IMR-90 (cell line): Measurements from ENCODE around the gene TBC1D1.

Source experiments
- BHLHE40 ChIP-seq: fragments of 150-350 bp; IDR thresholded peaks from 2 replicates; pipeline ENCODE4 v1.6.1; 2016; ENCODE audit warnings: mild to moderate bottlenecking, low read depth, low read length
- CEBPB ChIP-seq: IDR thresholded peaks from 2 replicates; pipeline ENCODE4 v1.6.1; 2012; ENCODE audit warnings: low read depth, low read length, improper control_type of control experiment
- CTCF ChIP-seq: conservative IDR thresholded peaks from 2 replicates; pipeline ENCODE4 v1.5.1; 2012; ENCODE audit warnings: mild to moderate bottlenecking, low read depth, low read length, improper control_type of control experiment
- FOS ChIP-seq: fragments of 150-350 bp; IDR thresholded peaks from 2 replicates; pipeline ENCODE4 v1.6.1; 2016; ENCODE audit warnings: low read depth, low read length
- MAFK ChIP-seq: IDR thresholded peaks from 2 replicates; pipeline ENCODE4 v1.6.1; 2012; ENCODE audit warnings: low read depth, low read length, improper control_type of control experiment
- MAZ ChIP-seq: IDR thresholded peaks from 2 replicates; pipeline ENCODE4 v1.6.1; 2012; ENCODE audit warnings: low read depth, mild to moderate bottlenecking, low read length, improper control_type of control experiment, moderate library complexity, borderline replicate concordance
- POLR2A ChIP-seq: IDR thresholded peaks from 2 replicates; pipeline ENCODE4 v1.6.1; 2012; ENCODE audit warnings: mild to moderate bottlenecking, low read depth, low read length
- RAD21 ChIP-seq: IDR thresholded peaks from 2 replicates; pipeline ENCODE4 v1.6.1; 2012; ENCODE audit warnings: low read length, improper control_type of control experiment
- RFX5 ChIP-seq: IDR thresholded peaks from 2 replicates; pipeline ENCODE4 v1.8.0; 2012; ENCODE audit warnings: low read depth, mild to moderate bottlenecking, low read length, moderate library complexity

GRCh38 chr4:37983951-37984350, 93.1 kb downstream of the TBC1D1 start:
- TF ChIP-seq CTCF (no peak), POLR2A (no peak), MAFK (no peak), BHLHE40 (no peak), RAD21 (no peak), FOS (no peak), RFX5 (no peak), MAZ (no peak), CEBPB (no peak)
